ENCODE measurements around the gene TMEM116. TPM values are rescaled to one million over a fixed set of nuclear protein-coding genes. Genes with fewer than 3 reads are reported as not detected.

TMEM116 gene
- total RNA-seq, 2 experiments from 2014 or later, result 9.0 to 13.1 TPM

DNA sequence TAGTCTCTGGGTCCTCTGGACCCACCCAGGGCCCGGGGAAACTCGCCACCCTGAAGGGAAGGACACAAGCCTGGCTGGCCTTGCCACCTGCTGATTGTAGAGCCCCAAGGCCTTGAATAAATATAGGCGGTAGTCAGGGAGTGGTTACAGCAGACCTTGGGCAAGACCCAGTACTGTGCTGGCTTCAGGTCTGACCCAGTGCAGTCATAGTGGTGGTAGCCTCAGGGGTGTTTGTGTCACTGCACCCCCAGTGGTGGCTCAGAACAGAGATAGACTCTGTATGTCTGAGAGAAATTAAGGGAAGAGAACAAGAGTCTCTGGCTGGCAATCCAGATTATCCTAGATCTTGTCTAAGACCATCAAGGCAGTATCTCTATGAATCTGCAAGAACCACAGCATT lies 107.5 kb downstream of the TMEM116 start:
- Histone ChIP-seq H2AFZ (ENCODE audit: low read length) (no peak overlapping the region), H3K9me3 (ENCODE audit: low read length) (peaks cover 14% of the 10 kb centered on the region; the same call in 1 of the 2 replicates), H3K79me2 (ENCODE audit: insufficient read depth, low read depth, low read length) (no peaks in the 10 kb centered on the region), H3K9me2 (ENCODE audit: insufficient read depth, low read length) (no peaks in the 10 kb centered on the region), H3K4me3 (ENCODE audit: low read depth, low read length, poor library complexity, severe bottlenecking) (no peak overlapping the region), H3K4me2 (ENCODE audit: low read length) (no peak overlapping the region), H3K4me1 (ENCODE audit: insufficient read depth, low read length, poor library complexity, severe bottlenecking) (no peaks in the 10 kb centered on the region), H3K36me3 (ENCODE audit: insufficient read depth, low read length) (peaks cover 43% of the 10 kb centered on the region), H4K20me1 (ENCODE audit: insufficient read depth, low read length) (no peaks in the 10 kb centered on the region), H3K27ac (ENCODE audit: low read depth, low read length, poor library complexity, severe bottlenecking) (no peak overlapping the region)
- TF ChIP-seq, protein P1, sequence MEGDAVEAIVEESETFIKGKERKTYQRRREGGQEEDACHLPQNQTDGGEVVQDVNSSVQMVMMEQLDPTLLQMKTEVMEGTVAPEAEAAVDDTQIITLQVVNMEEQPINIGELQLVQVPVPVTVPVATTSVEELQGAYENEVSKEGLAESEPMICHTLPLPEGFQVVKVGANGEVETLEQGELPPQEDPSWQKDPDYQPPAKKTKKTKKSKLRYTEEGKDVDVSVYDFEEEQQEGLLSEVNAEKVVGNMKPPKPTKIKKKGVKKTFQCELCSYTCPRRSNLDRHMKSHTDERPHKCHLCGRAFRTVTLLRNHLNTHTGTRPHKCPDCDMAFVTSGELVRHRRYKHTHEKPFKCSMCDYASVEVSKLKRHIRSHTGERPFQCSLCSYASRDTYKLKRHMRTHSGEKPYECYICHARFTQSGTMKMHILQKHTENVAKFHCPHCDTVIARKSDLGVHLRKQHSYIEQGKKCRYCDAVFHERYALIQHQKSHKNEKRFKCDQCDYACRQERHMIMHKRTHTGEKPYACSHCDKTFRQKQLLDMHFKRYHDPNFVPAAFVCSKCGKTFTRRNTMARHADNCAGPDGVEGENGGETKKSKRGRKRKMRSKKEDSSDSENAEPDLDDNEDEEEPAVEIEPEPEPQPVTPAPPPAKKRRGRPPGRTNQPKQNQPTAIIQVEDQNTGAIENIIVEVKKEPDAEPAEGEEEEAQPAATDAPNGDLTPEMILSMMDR (conservative IDR thresholded peaks at IDR 0.05; ENCODE audit: low read length), result no peak
- TF ChIP-seq EZH2phosphoT487 (IDR thresholded peaks at IDR 0.05; ENCODE audit: borderline replicate concordance, low read depth, low read length), result no peak
- POLR2A ChIA-PET, result no interaction called here
- no TSS peak for BruUV-seq (replicated peaks)
- intact Hi-C loops (cut with micrococcal nuclease; ENCODE audit: unreplicated experiment), result no loop called here
- DNase-seq (ENCODE audit: low spot score), result no peak
- CTCF ChIA-PET (ENCODE audit: unreplicated experiment), result no interaction called here

DNA sequence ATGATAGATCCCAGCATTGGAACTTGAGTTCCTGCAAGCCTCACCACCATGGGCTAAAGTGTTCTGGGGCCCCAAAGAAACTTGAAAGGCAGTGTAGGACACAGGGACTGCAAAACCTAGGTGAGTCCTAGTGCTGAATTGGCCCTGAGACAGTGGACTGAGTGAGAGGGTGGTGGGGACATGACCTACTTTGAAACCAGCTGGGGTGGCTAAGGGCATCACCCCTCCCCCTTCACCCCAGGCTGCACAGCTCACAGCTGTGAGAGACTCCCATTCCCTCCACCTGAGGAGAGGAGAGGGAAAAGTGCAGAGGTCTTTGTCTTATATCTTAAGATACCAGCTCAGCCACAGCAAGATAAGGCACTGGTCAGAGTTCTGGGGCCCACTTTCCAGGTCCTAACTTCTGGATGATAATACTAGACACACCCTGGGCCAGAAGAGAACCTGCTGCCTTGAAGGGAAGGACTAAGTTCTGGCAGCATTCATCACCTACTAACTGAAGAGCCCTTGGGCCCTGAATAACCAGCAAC lies 108.5 kb downstream of the TMEM116 start:
- Histone ChIP-seq H4K20me1 (ENCODE audit: insufficient read depth, low read length) (no peaks in the 10 kb centered on the region), H3K27ac (ENCODE audit: low read depth, low read length, poor library complexity, severe bottlenecking) (no peak overlapping the region), H3K9me3 (ENCODE audit: low read length) (peaks cover 14% of the 10 kb centered on the region; the same call in 1 of the 2 replicates), H3K4me2 (ENCODE audit: low read length) (no peak overlapping the region), H3K36me3 (ENCODE audit: insufficient read depth, low read length) (peaks cover 47% of the 10 kb centered on the region), H3K79me2 (ENCODE audit: insufficient read depth, low read depth, low read length) (no peaks in the 10 kb centered on the region), H3K9me2 (ENCODE audit: insufficient read depth, low read length) (no peaks in the 10 kb centered on the region), H2AFZ (ENCODE audit: low read length) (no peak overlapping the region), H3K4me1 (ENCODE audit: insufficient read depth, low read length, poor library complexity, severe bottlenecking) (no peaks in the 10 kb centered on the region), H3K4me3 (ENCODE audit: low read depth, low read length, poor library complexity, severe bottlenecking) (no peak overlapping the region)
- no peak for TF ChIP-seq EZH2phosphoT487 (IDR thresholded peaks at IDR 0.05; ENCODE audit: borderline replicate concordance, low read depth, low read length)
- TF ChIP-seq, protein P1 (conservative IDR thresholded peaks at IDR 0.05; ENCODE audit: low read length), result no peak
- no TSS peak for BruUV-seq (replicated peaks)
- ChIA-PET POLR2A (interaction anchor here (0.7 kb wide), 1 partner anchor 15 kb away, joined by 3 read pairs; no protein-coding TSS in a partner anchor), CTCF (ENCODE audit: unreplicated experiment) (interaction anchor here (0.5 kb wide), 1 partner anchor 293 kb away, joined by 3 read pairs; no protein-coding TSS in a partner anchor)
- DNase-seq (ENCODE audit: low spot score), result no peak
- intact Hi-C loops (cut with micrococcal nuclease; ENCODE audit: unreplicated experiment), result no loop called here

DNA sequence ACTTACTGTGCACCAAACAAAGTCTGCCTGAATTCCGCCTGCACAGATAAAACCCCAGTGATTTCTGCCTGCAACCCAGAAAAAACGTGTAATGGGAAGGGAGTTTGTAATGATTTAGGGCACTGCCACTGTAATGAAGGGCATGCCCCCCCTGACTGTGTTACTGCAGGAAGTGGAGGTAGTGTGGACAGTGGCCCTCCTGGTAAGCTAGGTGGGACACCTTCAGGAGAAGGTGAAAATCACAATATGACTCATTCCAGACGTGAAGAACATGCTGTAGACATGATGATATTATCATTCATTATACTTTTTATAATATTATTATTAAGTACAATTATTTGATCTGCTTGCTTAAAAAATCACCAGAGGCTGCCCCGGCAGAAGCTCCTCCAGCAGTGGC lies 111.8 kb downstream of the TMEM116 start:
- TF ChIP-seq, protein P1 (conservative IDR thresholded peaks at IDR 0.05; ENCODE audit: low read length), result no peak
- no peak for TF ChIP-seq EZH2phosphoT487 (IDR thresholded peaks at IDR 0.05; ENCODE audit: borderline replicate concordance, low read depth, low read length)
- no peaks in the 10 kb centered on the region for H3K4me1 ChIP-seq (ENCODE audit: insufficient read depth, low read length, poor library complexity, severe bottlenecking)
- no peaks in the 10 kb centered on the region for H4K20me1 ChIP-seq (ENCODE audit: insufficient read depth, low read length)
- no peak overlapping the region for H3K4me3 ChIP-seq (ENCODE audit: low read depth, low read length, poor library complexity, severe bottlenecking)
- H3K79me2 ChIP-seq (ENCODE audit: insufficient read depth, low read depth, low read length), result no peaks in the 10 kb centered on the region
- ChIA-PET POLR2A (no interaction called here), CTCF (ENCODE audit: unreplicated experiment) (no interaction called here)
- H3K9me3 ChIP-seq (ENCODE audit: low read length), result peaks cover 5% of the 10 kb centered on the region; the same call in 1 of the 2 replicates
- H3K9me2 ChIP-seq (ENCODE audit: insufficient read depth, low read length), result no peaks in the 10 kb centered on the region
- intact Hi-C loops (cut with micrococcal nuclease; ENCODE audit: unreplicated experiment), result no loop called here
- no peak overlapping the region for H2AFZ ChIP-seq (ENCODE audit: low read length)
- no peak for DNase-seq (ENCODE audit: low spot score)
- no peak overlapping the region for H3K4me2 ChIP-seq (ENCODE audit: low read length)
- no TSS peak for BruUV-seq (replicated peaks)
- peaks cover 64% of the 10 kb centered on the region for H3K36me3 ChIP-seq (ENCODE audit: insufficient read depth, low read length)
- no peak overlapping the region for H3K27ac ChIP-seq (ENCODE audit: low read depth, low read length, poor library complexity, severe bottlenecking)

All from OCI-LY7 (cell line).